HL-60 (cell line): ENCODE data around the gene PARP14.

ENCODE experiments used
- DNase-seq, 2 experiments: peaks; one replicate each; pipeline ENCODE4 v3.0.0-alpha.2; 2010 to 2020; ENCODE audit warnings: low read depth in 1 of 2, low spot score in 1 of 2
- H3K27ac ChIP-seq: fragments of 250-450 bp; sonication (Bioruptor Pico); replicated peaks from 2 replicates; pipeline ENCODE4 v1.5.1; 2020; ENCODE audit warnings: mild to moderate bottlenecking, moderate library complexity
- H3K27me3 ChIP-seq: fragments of 250-450 bp; sonication (Bioruptor Pico); 2 replicates; pipeline ENCODE4 v1.5.1; 2021; ENCODE audit warnings: mild to moderate bottlenecking, moderate library complexity; ENCODE audit not compliant: insufficient read depth, poor library complexity, severe bottlenecking
- H3K4me3 ChIP-seq: replicated peaks from 2 replicates; pipeline ENCODE4 v1.5.1; 2011; ENCODE audit warnings: mild to moderate bottlenecking, control low read depth, low read length; ENCODE audit not compliant: insufficient read depth
- GABPA ChIP-seq: IDR thresholded peaks from 2 replicates; pipeline ENCODE4 v1.6.1; 2012; ENCODE audit warnings: low read depth
- POLR2AphosphoS5 ChIP-seq: IDR thresholded peaks from 2 replicates; pipeline ENCODE4 v1.6.1; 2012; ENCODE audit warnings: low read depth
- SPI1 ChIP-seq: IDR thresholded peaks from 2 replicates; pipeline ENCODE4 v1.6.1; 2012; ENCODE audit warnings: low read depth, mild to moderate bottlenecking, borderline replicate concordance
- TF ChIP-seq, protein P1 (sequence below): IDR thresholded peaks from 2 replicates; pipeline ENCODE4 v1.6.1; 2012; ENCODE audit warnings: low read depth; ENCODE audit not compliant: insufficient replicate concordance
- TF ChIP-seq, protein P2 (sequence below): IDR thresholded peaks from one replicate; pipeline ENCODE4 v1.5.1; 2011; ENCODE audit warnings: low read length, control low read depth, inconsistent platforms; ENCODE audit not compliant: insufficient read depth

PARP14 gene

GRCh38 chr3:122665881-122666280, 14.8 kb upstream of the PARP14 start:
- Histone ChIP-seq H3K4me3 (no peak overlapping the region), H3K27ac (no peak overlapping the region), H3K27me3 (no peaks in the 10 kb centered on the region)
- TF ChIP-seq POLR2AphosphoS5 (no peak), SPI1 (no peak), GABPA (no peak)
- TF ChIP-seq, protein P1, sequence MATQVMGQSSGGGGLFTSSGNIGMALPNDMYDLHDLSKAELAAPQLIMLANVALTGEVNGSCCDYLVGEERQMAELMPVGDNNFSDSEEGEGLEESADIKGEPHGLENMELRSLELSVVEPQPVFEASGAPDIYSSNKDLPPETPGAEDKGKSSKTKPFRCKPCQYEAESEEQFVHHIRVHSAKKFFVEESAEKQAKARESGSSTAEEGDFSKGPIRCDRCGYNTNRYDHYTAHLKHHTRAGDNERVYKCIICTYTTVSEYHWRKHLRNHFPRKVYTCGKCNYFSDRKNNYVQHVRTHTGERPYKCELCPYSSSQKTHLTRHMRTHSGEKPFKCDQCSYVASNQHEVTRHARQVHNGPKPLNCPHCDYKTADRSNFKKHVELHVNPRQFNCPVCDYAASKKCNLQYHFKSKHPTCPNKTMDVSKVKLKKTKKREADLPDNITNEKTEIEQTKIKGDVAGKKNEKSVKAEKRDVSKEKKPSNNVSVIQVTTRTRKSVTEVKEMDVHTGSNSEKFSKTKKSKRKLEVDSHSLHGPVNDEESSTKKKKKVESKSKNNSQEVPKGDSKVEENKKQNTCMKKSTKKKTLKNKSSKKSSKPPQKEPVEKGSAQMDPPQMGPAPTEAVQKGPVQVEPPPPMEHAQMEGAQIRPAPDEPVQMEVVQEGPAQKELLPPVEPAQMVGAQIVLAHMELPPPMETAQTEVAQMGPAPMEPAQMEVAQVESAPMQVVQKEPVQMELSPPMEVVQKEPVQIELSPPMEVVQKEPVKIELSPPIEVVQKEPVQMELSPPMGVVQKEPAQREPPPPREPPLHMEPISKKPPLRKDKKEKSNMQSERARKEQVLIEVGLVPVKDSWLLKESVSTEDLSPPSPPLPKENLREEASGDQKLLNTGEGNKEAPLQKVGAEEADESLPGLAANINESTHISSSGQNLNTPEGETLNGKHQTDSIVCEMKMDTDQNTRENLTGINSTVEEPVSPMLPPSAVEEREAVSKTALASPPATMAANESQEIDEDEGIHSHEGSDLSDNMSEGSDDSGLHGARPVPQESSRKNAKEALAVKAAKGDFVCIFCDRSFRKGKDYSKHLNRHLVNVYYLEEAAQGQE = no peak
- TF ChIP-seq, protein P2, sequence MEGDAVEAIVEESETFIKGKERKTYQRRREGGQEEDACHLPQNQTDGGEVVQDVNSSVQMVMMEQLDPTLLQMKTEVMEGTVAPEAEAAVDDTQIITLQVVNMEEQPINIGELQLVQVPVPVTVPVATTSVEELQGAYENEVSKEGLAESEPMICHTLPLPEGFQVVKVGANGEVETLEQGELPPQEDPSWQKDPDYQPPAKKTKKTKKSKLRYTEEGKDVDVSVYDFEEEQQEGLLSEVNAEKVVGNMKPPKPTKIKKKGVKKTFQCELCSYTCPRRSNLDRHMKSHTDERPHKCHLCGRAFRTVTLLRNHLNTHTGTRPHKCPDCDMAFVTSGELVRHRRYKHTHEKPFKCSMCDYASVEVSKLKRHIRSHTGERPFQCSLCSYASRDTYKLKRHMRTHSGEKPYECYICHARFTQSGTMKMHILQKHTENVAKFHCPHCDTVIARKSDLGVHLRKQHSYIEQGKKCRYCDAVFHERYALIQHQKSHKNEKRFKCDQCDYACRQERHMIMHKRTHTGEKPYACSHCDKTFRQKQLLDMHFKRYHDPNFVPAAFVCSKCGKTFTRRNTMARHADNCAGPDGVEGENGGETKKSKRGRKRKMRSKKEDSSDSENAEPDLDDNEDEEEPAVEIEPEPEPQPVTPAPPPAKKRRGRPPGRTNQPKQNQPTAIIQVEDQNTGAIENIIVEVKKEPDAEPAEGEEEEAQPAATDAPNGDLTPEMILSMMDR = no peak
- no peak for DNase-seq

- TF ChIP-seq, protein P2 = no peak
- TF ChIP-seq POLR2AphosphoS5 (no peak), SPI1 (no peak), GABPA (no peak)
- TF ChIP-seq, protein P1 = no peak
- no peak overlapping the region for H3K27ac ChIP-seq
- DNase-seq = no peak
- H3K27me3 ChIP-seq = no peaks in the 10 kb centered on the region
- H3K4me3 ChIP-seq = no peak overlapping the region
Observed at GRCh38 chr3:122668930-122669730, 11.5 kb upstream of the PARP14 start.

- TF ChIP-seq, protein P1 = no peak
- no peak for TF ChIP-seq GABPA
- no peak for TF ChIP-seq SPI1
- TF ChIP-seq, protein P2 = no peak
- no peak for TF ChIP-seq POLR2AphosphoS5
- no peak for DNase-seq
- no peaks in the 10 kb centered on the region for H3K27me3 ChIP-seq
- no peak overlapping the region for H3K27ac ChIP-seq
- no peak overlapping the region for H3K4me3 ChIP-seq
Observed at GRCh38 chr3:122671553-122671952, 9.1 kb upstream of the PARP14 start.
